ENCODE data around the gene WDR82. TPM values are rescaled to one million over a fixed set of nuclear protein-coding genes. Genes with fewer than 3 reads are reported as not detected.

Gene WDR82
- total and polyA plus RNA-seq, 2 donors (not counting 1 experiment from before 2014, with no cell fraction given) = 71.2 to 77.7 TPM

DNA sequence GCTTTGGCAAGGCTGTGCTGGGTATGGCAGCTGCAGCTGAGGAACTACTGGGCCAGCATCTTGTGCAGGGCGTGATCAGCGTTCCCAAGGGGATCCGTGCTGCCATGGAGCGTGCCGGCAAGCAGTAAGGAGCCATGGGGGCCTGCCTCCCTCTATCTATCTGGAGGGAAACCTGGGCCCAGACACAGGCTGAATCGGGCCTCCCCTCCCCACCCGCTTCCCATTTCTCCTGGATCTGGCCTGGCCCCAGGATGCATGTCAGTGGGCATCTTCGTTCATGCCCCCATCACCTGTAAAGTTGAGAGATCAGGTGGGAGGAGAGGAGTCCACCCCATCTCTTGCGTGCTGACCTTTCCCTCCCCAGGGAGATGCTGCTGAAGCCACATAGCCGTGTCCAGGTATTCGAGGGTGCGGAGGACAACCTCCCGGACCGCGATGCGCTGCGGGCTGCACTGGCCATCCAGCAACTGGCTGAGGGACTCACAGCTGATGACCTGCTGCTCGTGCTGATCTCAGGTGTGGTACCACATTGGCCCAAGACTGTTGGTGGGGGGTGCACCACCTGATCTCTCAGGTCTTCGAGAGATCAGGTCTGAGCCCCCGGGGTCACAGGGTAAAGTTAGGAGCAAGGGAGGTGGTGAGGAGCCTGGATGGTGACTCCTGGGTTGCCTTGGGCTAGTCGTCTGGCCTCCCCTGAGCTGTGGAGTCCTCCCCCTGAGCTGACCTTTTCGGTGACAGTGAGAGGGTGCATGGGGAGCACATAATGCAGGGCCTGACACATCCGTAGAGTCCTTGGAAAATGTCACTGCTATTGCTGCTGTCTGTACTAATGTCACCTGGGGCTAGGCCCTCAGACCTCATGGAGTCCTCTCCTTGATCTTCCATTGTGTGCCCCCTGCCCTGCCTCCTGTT is 12.4 kb upstream of the WDR82 start:
- Histone ChIP-seq H3K4me1 (ENCODE audit: control insufficient read depth, extremely low read depth, insufficient read depth, low read length) (peaks cover 5% of the 10 kb centered on the region), H3K9me3 (ENCODE audit: control insufficient read depth, insufficient read depth, low read depth, low read length) (no peaks in the 10 kb centered on the region), H3K27ac (ENCODE audit: insufficient read depth, low read length) (no peak overlapping the region), H2AFZ (ENCODE audit: low read length) (no peak overlapping the region), H3K4me3 (replicated peaks in 1 of 4; ENCODE audit: control extremely low read depth in 1 of 4, insufficient read depth in 1 of 4, low read depth in 3 of 4, low read length in 4 of 4) (no peak overlapping the region), H3K9ac (ENCODE audit: insufficient read depth, low read length) (no peak overlapping the region), H3K4me2 (ENCODE audit: extremely low read depth, insufficient read depth, low read length) (no peak overlapping the region), H4K20me1 (ENCODE audit: control insufficient read depth, extremely low read depth, insufficient read depth, low read length) (no peaks in the 10 kb centered on the region), H3K36me3 (ENCODE audit: control insufficient read depth, insufficient read depth, low read length) (peaks cover 13% of the 10 kb centered on the region), H3K79me2 (ENCODE audit: control insufficient read depth, insufficient read depth, low read length) (peaks cover 7% of the 10 kb centered on the region), H3K27me3 (ENCODE audit: control insufficient read depth, insufficient read depth, low read length) (no peaks in the 10 kb centered on the region)
- DNase-seq (ENCODE audit: low read depth in 2 of 2) = no peak
- TF ChIP-seq, protein P1, sequence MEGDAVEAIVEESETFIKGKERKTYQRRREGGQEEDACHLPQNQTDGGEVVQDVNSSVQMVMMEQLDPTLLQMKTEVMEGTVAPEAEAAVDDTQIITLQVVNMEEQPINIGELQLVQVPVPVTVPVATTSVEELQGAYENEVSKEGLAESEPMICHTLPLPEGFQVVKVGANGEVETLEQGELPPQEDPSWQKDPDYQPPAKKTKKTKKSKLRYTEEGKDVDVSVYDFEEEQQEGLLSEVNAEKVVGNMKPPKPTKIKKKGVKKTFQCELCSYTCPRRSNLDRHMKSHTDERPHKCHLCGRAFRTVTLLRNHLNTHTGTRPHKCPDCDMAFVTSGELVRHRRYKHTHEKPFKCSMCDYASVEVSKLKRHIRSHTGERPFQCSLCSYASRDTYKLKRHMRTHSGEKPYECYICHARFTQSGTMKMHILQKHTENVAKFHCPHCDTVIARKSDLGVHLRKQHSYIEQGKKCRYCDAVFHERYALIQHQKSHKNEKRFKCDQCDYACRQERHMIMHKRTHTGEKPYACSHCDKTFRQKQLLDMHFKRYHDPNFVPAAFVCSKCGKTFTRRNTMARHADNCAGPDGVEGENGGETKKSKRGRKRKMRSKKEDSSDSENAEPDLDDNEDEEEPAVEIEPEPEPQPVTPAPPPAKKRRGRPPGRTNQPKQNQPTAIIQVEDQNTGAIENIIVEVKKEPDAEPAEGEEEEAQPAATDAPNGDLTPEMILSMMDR (conservative IDR thresholded peaks at IDR 0.05 in 1 of 2, IDR thresholded peaks at IDR 0.05 in 1 of 2; ENCODE audit: low read depth in 1 of 2, low read length in 2 of 2) = no peak
- TF ChIP-seq EZH2 (IDR thresholded peaks at IDR 0.05; ENCODE audit: low read length, missing control alignments) = no peak

DNA sequence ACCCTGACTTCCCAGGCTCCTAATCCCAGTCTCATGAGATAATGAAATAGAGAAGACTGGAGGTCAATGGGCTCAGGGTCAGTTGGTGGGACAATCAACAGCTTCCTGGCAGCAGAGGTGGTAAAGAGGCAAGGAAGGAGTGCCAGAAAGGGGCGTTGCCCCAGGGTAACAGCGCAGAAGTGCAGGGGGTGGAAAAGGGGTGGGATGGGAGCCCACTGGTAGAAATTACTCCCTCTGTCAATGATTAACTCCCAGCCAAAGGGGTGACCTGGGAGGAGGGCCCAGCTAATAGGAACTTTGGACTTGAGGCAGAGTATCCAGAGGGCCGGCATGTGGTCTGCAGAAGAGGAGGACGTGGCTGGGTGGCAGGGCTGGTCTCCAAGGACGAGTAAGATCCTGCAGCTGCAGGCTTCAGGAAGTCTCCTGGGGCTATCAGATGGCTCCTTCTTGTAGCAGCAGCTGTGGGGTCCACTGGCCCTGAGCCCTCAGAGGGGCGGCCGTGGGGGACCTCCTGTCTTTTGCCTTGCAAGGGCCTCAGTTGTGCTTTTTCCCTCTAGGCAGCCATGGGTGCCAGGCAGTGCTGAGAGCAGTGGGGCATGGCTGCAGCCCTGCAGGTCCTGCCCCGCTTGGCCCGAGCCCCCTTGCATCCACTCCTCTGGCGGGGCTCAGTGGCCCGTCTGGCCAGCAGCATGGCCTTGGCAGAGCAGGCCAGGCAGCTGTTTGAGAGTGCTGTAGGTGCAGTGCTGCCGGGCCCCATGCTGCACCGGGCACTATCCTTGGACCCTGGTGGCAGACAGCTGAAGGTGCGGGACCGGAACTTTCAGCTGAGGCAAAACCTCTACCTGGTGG is 11.5 kb upstream of the WDR82 start:
- Histone ChIP-seq H3K9me3 (ENCODE audit: control insufficient read depth, insufficient read depth, low read depth, low read length) (no peaks in the 10 kb centered on the region), H3K79me2 (ENCODE audit: control insufficient read depth, insufficient read depth, low read length) (peaks cover 7% of the 10 kb centered on the region), H3K9ac (ENCODE audit: insufficient read depth, low read length) (no peak overlapping the region), H3K4me1 (ENCODE audit: control insufficient read depth, extremely low read depth, insufficient read depth, low read length) (peaks cover 5% of the 10 kb centered on the region), H3K4me2 (ENCODE audit: extremely low read depth, insufficient read depth, low read length) (no peak overlapping the region), H3K27ac (ENCODE audit: insufficient read depth, low read length) (no peak overlapping the region), H3K36me3 (ENCODE audit: control insufficient read depth, insufficient read depth, low read length) (peaks cover 13% of the 10 kb centered on the region), H3K4me3 (replicated peaks in 1 of 4; ENCODE audit: control extremely low read depth in 1 of 4, insufficient read depth in 1 of 4, low read depth in 3 of 4, low read length in 4 of 4) (no peak overlapping the region), H2AFZ (ENCODE audit: low read length) (no peak overlapping the region), H4K20me1 (ENCODE audit: control insufficient read depth, extremely low read depth, insufficient read depth, low read length) (no peaks in the 10 kb centered on the region), H3K27me3 (ENCODE audit: control insufficient read depth, insufficient read depth, low read length) (no peaks in the 10 kb centered on the region)
- no peak for DNase-seq (ENCODE audit: low read depth in 2 of 2)
- TF ChIP-seq EZH2 (IDR thresholded peaks at IDR 0.05; ENCODE audit: low read length, missing control alignments) = no peak
- TF ChIP-seq, protein P1 (conservative IDR thresholded peaks at IDR 0.05 in 1 of 2, IDR thresholded peaks at IDR 0.05 in 1 of 2; ENCODE audit: low read depth in 1 of 2, low read length in 2 of 2) = no peak

DNA sequence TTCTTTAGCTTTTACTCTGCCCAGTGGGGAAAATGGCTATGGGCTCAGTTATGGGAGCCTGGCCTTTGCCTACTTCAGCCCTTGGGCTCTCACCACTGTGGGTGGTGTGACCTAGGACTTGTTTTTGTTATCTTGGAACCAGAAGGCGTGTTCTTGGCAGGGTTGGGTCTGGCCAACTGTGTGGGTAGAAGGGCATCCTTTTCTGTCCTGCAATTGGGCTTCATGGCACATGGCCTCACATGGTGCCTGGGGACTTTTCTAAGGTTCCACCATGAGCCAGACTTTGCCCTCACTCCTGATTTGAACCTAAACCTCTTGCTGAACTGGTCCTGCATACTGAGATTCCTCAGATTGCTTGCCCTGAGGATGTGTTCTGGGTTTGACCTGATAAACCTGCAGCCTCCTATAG is 10.9 kb upstream of the WDR82 start:
- H3K4me2 ChIP-seq (ENCODE audit: extremely low read depth, insufficient read depth, low read length) = no peak overlapping the region
- no peaks in the 10 kb centered on the region for H3K9me3 ChIP-seq (ENCODE audit: control insufficient read depth, insufficient read depth, low read depth, low read length)

More for the DNA sequence above, 10.9 kb upstream of the WDR82 start:
- H3K4me3 ChIP-seq (replicated peaks in 1 of 4; ENCODE audit: control extremely low read depth in 1 of 4, insufficient read depth in 1 of 4, low read depth in 3 of 4, low read length in 4 of 4) = no peak overlapping the region
- H3K9ac ChIP-seq (ENCODE audit: insufficient read depth, low read length) = no peak overlapping the region
- H3K36me3 ChIP-seq (ENCODE audit: control insufficient read depth, insufficient read depth, low read length) = peaks cover 13% of the 10 kb centered on the region
- no peak overlapping the region for H2AFZ ChIP-seq (ENCODE audit: low read length)
- H3K27me3 ChIP-seq (ENCODE audit: control insufficient read depth, insufficient read depth, low read length) = no peaks in the 10 kb centered on the region
- TF ChIP-seq, protein P1 (conservative IDR thresholded peaks at IDR 0.05 in 1 of 2, IDR thresholded peaks at IDR 0.05 in 1 of 2; ENCODE audit: low read depth in 1 of 2, low read length in 2 of 2) = no peak
- TF ChIP-seq EZH2 (IDR thresholded peaks at IDR 0.05; ENCODE audit: low read length, missing control alignments) = no peak
- H3K27ac ChIP-seq (ENCODE audit: insufficient read depth, low read length) = no peak overlapping the region
- H3K4me1 ChIP-seq (ENCODE audit: control insufficient read depth, extremely low read depth, insufficient read depth, low read length) = peaks cover 5% of the 10 kb centered on the region
- no peak for DNase-seq (ENCODE audit: low read depth in 2 of 2)
- no peaks in the 10 kb centered on the region for H4K20me1 ChIP-seq (ENCODE audit: control insufficient read depth, extremely low read depth, insufficient read depth, low read length)
- peaks cover 7% of the 10 kb centered on the region for H3K79me2 ChIP-seq (ENCODE audit: control insufficient read depth, insufficient read depth, low read length)

Measured in fibroblast of lung (primary cell).